ENCODE data around the gene KRTAP4-4.
"Not testable (repeated sequence)": the region's sequence is repeated elsewhere in the genome, so short reads cannot be mapped to it uniquely, and the experiment has no call there.

Gene KRTAP4-4

DNA sequence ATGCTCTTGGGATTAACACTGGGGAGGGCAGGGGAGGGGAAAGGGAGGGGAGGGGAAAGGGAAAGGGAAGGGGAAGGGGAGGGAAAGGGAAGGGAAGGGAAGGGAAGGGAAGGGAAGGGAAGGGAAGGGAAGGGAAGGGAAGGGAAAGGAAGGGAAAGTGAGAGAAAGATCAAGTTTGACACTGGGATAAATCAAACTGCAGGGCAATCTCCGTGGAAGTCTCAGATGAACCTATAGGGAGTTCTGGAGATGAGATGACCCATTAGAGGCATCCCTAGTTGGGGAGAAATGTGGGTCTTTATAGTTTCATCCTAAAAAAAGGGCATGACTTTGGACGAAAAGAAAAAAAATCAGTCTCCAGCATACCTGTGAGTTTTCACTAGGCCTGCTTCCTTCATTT lies 38.8 kb downstream of the KRTAP4-4 start:
- TF ChIP-seq ZC3H10 (CRISPR knock-in tag; IDR thresholded peaks at IDR 0.05), result no peak
- TF ChIP-seq CSRNP3 (CRISPR knock-in tag; IDR thresholded peaks at IDR 0.05), result no peak
- TF ChIP-seq POU6F1 (CRISPR knock-in tag; IDR thresholded peaks at IDR 0.05; ENCODE audit: borderline replicate concordance, low read depth), result no peak
- ATAC-seq, result no peak

GRCh38 chr17:41119696-41120690 lies 40.6 kb downstream of the KRTAP4-4 start:
- ATAC-seq, result not testable (repeated sequence)

DNA sequence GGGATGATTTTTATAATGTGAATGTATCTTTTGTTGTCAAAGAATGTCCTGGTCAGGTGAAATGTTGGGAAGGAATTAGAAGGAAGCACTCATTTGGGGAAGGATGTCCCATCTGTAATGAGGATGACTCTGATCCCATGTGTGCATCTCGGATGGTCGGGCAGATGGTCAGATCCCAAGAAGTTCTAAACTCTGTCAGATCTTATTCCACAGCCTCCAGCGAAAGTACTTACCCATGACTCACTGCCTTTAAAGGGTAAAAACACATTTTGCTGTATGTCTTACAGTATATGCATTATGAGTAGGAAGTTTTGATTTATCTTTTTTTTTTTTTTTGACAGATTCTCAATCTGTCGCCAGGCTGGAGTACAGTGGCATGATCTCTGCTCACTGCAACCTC lies 41.8 kb downstream of the KRTAP4-4 start:
- TF ChIP-seq SNAI2 (CRISPR knock-in tag; IDR thresholded peaks at IDR 0.05) (no peak), OSR1 (CRISPR knock-in tag; IDR thresholded peaks at IDR 0.05) (no peak), BACH2 (CRISPR knock-in tag; IDR thresholded peaks at IDR 0.05; ENCODE audit: borderline replicate concordance) (no peak), ESRRG (CRISPR knock-in tag; IDR thresholded peaks at IDR 0.05) (no peak), ZFP3 (CRISPR knock-in tag; IDR thresholded peaks at IDR 0.05) (no peak), RARB (CRISPR knock-in tag; IDR thresholded peaks at IDR 0.05) (no peak), PPARA (CRISPR knock-in tag; IDR thresholded peaks at IDR 0.05; ENCODE audit: borderline replicate concordance) (no peak), ARNTL (CRISPR knock-in tag; IDR thresholded peaks at IDR 0.05; ENCODE audit: borderline replicate concordance, low read depth) (no peak), CSDC2 (CRISPR knock-in tag; IDR thresholded peaks at IDR 0.05) (no peak), CREB5 (CRISPR knock-in tag; IDR thresholded peaks at IDR 0.05; ENCODE audit: low read depth) (no peak), TSHZ2 (CRISPR knock-in tag; IDR thresholded peaks at IDR 0.05) (no peak), GLIS3 (CRISPR knock-in tag; IDR thresholded peaks at IDR 0.05) (no peak), ZNF565 (CRISPR knock-in tag; conservative IDR thresholded peaks at IDR 0.05; ENCODE audit: low read depth) (no peak), ZNF70 (CRISPR knock-in tag; IDR thresholded peaks at IDR 0.05) (no peak), ZNF8 (CRISPR knock-in tag; IDR thresholded peaks at IDR 0.05) (no peak), POU6F1 (CRISPR knock-in tag; IDR thresholded peaks at IDR 0.05; ENCODE audit: borderline replicate concordance, low read depth) (no peak), ZC3H10 (CRISPR knock-in tag; IDR thresholded peaks at IDR 0.05) (no peak), CSRNP3 (CRISPR knock-in tag; IDR thresholded peaks at IDR 0.05) (no peak), TOX (CRISPR knock-in tag; IDR thresholded peaks at IDR 0.05; ENCODE audit: borderline replicate concordance) (no peak)
- TF ChIP-seq, protein P1, sequence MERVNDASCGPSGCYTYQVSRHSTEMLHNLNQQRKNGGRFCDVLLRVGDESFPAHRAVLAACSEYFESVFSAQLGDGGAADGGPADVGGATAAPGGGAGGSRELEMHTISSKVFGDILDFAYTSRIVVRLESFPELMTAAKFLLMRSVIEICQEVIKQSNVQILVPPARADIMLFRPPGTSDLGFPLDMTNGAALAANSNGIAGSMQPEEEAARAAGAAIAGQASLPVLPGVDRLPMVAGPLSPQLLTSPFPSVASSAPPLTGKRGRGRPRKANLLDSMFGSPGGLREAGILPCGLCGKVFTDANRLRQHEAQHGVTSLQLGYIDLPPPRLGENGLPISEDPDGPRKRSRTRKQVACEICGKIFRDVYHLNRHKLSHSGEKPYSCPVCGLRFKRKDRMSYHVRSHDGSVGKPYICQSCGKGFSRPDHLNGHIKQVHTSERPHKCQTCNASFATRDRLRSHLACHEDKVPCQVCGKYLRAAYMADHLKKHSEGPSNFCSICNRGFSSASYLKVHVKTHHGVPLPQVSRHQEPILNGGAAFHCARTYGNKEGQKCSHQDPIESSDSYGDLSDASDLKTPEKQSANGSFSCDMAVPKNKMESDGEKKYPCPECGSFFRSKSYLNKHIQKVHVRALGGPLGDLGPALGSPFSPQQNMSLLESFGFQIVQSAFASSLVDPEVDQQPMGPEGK (CRISPR knock-in tag; IDR thresholded peaks at IDR 0.05; ENCODE audit: borderline replicate concordance), result no peak
- no peak for ATAC-seq

DNA sequence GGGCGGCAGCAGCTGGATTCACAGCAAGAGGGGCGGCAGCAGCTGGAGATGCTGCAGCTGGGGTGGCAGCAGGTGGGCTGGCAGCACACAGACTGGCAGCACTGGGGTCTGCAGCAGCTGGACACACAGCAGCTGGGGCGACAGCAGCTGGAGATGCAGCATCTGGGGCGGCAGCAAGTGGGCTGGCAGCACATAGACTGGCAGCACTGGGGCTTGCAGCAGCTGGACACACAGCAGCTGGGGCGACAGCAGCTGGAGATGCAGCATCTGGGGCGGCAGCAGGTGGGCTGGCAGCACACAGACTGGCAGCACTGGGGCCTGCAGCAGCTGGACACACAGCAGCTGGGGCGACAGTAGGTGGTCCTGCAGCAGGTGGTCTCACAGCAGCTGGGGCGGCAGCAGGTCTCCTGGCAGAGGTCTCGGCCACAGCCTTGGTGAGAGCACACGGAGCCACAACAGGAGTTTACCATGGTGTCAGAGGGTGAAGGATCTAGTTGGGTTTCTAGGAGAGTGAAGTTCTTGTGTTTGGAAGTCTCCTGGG lies 42.6 kb downstream of the KRTAP4-4 start, which contains the start of gene KRTAP4-11:
Gene KRTAP4-11, minus strand, starts transcription at position 528 of the 541 bp plus-strand sequence. Its CDS starts 58 bp downstream, at position 470.
- not testable (repeated sequence) for ATAC-seq

All from SK-N-SH treated with all-trans-retinoic acid at 6 μM for 48 hours (cell line).